AG09309 (cell line): Measurements from ENCODE around the gene SHB.

ENCODE experiments used
- DNase-seq: peaks from one replicate; pipeline ENCODE4 v3.0.0-alpha.2; 2010; ENCODE audit warnings: low read depth
- H3K4me3 ChIP-seq: 2 replicates; pipeline ENCODE4 v1.5.1; 2011; ENCODE audit warnings: mild to moderate bottlenecking, low read depth, low read length, moderate library complexity; ENCODE audit not compliant: control insufficient read depth
- TF ChIP-seq, protein P1 (sequence below): IDR thresholded peaks from 2 replicates; pipeline ENCODE4 v1.5.1; 2011; ENCODE audit warnings: mild to moderate bottlenecking, low read depth, low read length, inconsistent platforms; ENCODE audit not compliant: insufficient read depth, control insufficient read depth; ENCODE audit errors: missing control alignments

Gene SHB

DNA sequence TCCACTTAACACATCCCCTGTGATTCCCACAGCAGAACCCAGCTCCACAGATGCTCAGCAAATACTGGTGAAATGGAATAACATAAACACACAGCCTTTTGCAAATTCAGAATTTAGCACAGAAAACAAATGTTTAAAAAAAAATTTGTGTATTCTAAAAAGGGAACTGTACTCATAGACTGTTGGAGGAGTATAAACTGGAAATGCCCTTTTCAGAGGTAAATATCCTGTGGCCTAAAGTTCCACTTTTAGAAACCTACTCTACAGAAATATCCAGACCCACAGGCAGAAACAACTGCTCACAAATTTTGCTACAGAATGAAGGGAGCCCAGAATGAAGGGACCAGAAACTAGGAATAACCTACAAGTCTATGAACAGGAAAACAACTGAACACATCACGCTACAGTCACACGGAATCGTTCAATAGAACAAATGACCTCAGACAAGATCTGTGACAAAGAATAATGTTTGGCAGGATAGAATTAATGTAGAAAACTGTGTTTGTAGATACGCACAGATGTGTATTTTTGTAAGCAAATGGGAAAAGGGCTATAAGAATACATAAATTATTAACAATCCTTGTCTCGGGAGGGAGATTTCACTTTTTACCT, 78.5 kb downstream of the SHB start:
- TF ChIP-seq, protein P1, sequence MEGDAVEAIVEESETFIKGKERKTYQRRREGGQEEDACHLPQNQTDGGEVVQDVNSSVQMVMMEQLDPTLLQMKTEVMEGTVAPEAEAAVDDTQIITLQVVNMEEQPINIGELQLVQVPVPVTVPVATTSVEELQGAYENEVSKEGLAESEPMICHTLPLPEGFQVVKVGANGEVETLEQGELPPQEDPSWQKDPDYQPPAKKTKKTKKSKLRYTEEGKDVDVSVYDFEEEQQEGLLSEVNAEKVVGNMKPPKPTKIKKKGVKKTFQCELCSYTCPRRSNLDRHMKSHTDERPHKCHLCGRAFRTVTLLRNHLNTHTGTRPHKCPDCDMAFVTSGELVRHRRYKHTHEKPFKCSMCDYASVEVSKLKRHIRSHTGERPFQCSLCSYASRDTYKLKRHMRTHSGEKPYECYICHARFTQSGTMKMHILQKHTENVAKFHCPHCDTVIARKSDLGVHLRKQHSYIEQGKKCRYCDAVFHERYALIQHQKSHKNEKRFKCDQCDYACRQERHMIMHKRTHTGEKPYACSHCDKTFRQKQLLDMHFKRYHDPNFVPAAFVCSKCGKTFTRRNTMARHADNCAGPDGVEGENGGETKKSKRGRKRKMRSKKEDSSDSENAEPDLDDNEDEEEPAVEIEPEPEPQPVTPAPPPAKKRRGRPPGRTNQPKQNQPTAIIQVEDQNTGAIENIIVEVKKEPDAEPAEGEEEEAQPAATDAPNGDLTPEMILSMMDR, result no peak
- H3K4me3 ChIP-seq, result no peak overlapping the region
- DNase-seq, result no peak

GRCh38 chr9:37989701-37990100, 79.3 kb downstream of the SHB start:
- H3K4me3 ChIP-seq, result no peak overlapping the region
- TF ChIP-seq, protein P1, result no peak
- no peak for DNase-seq

DNA sequence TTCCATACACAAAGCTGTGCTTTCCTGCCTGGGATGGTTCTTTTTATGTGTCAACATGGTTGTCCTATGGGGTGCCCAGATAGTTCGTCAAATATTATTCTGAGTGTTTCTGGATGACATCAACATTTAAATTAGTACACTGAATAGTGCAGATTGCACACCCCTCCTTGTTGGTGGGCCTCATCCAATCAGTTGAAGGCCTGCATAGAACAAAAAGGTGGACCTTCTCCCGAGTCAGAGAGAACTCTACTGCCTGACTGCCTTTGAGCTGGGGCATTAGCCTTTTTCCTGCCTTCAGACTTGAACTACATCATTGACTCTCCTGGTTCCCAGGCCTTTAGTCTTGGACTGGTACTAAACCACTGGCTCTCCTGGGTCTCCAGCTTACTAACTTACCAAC, 80.4 kb downstream of the SHB start:
- TF ChIP-seq, protein P1, result no peak
- DNase-seq, result no peak
- no peak overlapping the region for H3K4me3 ChIP-seq

GRCh38 chr9:37988041-37988440, 81.0 kb downstream of the SHB start:
- no peak overlapping the region for H3K4me3 ChIP-seq
- TF ChIP-seq, protein P1, result no peak
- DNase-seq, result no peak

GRCh38 chr9:37987467-37987981, 81.5 kb downstream of the SHB start:
- no peak for DNase-seq
- H3K4me3 ChIP-seq, result no peak overlapping the region
- TF ChIP-seq, protein P1, result no peak

GRCh38 chr9:37986771-37987258, 82.2 kb downstream of the SHB start:
- TF ChIP-seq, protein P1, result no peak
- DNase-seq, result no peak

More at GRCh38 chr9:37986771-37987258, 82.2 kb downstream of the SHB start:
- H3K4me3 ChIP-seq, result no peak overlapping the region
